IMR-90 (cell line): ENCODE measurements around the gene MRPL33.

ENCODE experiments used
- BHLHE40 ChIP-seq: fragments of 150-350 bp; IDR thresholded peaks from 2 replicates; pipeline ENCODE4 v1.6.1; 2016; ENCODE audit warnings: mild to moderate bottlenecking, low read depth, low read length
- FOS ChIP-seq: fragments of 150-350 bp; IDR thresholded peaks from 2 replicates; pipeline ENCODE4 v1.6.1; 2016; ENCODE audit warnings: low read depth, low read length
- RAD21 ChIP-seq: IDR thresholded peaks from 2 replicates; pipeline ENCODE4 v1.6.1; 2012; ENCODE audit warnings: low read length, improper control_type of control experiment
- TF ChIP-seq, protein P1 (sequence below): conservative IDR thresholded peaks from 2 replicates; pipeline ENCODE4 v1.5.1; 2012; ENCODE audit warnings: mild to moderate bottlenecking, low read depth, low read length, improper control_type of control experiment

DNA sequence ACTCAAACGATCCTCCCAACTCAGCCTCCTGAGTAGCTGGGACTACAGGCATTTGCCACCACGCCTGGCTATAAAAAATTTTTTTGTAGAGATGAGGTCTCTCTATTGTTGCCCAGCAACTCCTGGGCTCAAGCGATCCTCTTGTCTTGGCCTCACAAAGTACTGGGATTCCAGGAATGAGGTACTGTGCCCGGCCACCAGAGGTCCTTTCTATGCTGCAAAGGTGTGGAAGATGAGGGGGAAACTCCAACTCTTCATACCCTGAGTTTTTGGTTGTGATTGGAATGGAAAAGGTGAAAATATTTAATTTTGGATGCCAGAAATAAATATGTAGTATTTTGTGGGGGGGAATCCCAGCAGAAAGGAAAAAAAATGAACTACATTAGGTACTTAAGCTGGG is 36.0 kb downstream of the MRPL33 start:
- TF ChIP-seq, protein P1, sequence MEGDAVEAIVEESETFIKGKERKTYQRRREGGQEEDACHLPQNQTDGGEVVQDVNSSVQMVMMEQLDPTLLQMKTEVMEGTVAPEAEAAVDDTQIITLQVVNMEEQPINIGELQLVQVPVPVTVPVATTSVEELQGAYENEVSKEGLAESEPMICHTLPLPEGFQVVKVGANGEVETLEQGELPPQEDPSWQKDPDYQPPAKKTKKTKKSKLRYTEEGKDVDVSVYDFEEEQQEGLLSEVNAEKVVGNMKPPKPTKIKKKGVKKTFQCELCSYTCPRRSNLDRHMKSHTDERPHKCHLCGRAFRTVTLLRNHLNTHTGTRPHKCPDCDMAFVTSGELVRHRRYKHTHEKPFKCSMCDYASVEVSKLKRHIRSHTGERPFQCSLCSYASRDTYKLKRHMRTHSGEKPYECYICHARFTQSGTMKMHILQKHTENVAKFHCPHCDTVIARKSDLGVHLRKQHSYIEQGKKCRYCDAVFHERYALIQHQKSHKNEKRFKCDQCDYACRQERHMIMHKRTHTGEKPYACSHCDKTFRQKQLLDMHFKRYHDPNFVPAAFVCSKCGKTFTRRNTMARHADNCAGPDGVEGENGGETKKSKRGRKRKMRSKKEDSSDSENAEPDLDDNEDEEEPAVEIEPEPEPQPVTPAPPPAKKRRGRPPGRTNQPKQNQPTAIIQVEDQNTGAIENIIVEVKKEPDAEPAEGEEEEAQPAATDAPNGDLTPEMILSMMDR = peak; percentile 47
- TF ChIP-seq BHLHE40 (no peak), RAD21 (peak; percentile 57), FOS (no peak)
